NCI-H2227 (cell line): ENCODE measurements around the gene RPL22.

Experiments used
- DNase-seq: peaks from one replicate; lab custom pipeline; 2025; ENCODE audit not compliant: unreplicated experiment; lab: John Stamatoyannopoulos, UW

The RPL22 gene

GRCh38 chr1:6157132-6157527 is 42.3 kb downstream of the RPL22 start:
- no peak for DNase-seq

GRCh38 chr1:6154525-6155319 is 44.7 kb downstream of the RPL22 start:
- DNase-seq = no peak

GRCh38 chr1:6152882-6153281 is 46.5 kb downstream of the RPL22 start:
- DNase-seq = no peak

GRCh38 chr1:6152181-6152580 is 47.2 kb downstream of the RPL22 start:
- DNase-seq = no peak

- DNase-seq = no peak
Measured at GRCh38 chr1:6151291-6151822, 48.0 kb downstream of the RPL22 start.

GRCh38 chr1:6150006-6150938 is 49.1 kb downstream of the RPL22 start:
- DNase-seq = no peak

GRCh38 chr1:6149597-6149996 is 49.8 kb downstream of the RPL22 start:
- DNase-seq = no peak

- DNase-seq = no peak
Measured at GRCh38 chr1:6148497-6149241, 50.7 kb downstream of the RPL22 start.

GRCh38 chr1:6145864-6146410 is 53.5 kb downstream of the RPL22 start:
- no peak for DNase-seq

GRCh38 chr1:6145396-6145750 is 54.0 kb downstream of the RPL22 start:
- DNase-seq = no peak

GRCh38 chr1:6144647-6145395 is 54.6 kb downstream of the RPL22 start:
- DNase-seq = no peak

- no peak for DNase-seq
Measured at GRCh38 chr1:6144175-6144574, 55.2 kb downstream of the RPL22 start.

- no peak for DNase-seq
Measured at GRCh38 chr1:6143395-6143794, 56.0 kb downstream of the RPL22 start.

- no peak for DNase-seq
Measured at GRCh38 chr1:6142734-6143133, 56.7 kb downstream of the RPL22 start.

- no peak for DNase-seq
Measured at GRCh38 chr1:6142036-6142621, 57.3 kb downstream of the RPL22 start.

GRCh38 chr1:6141592-6141991 is 57.8 kb downstream of the RPL22 start:
- DNase-seq = no peak

- no peak for DNase-seq
Measured at GRCh38 chr1:6140413-6140812, 59.0 kb downstream of the RPL22 start.

- no peak for DNase-seq
Measured at GRCh38 chr1:6137758-6138157, 61.6 kb downstream of the RPL22 start.

- no peak for DNase-seq
Measured at GRCh38 chr1:6136516-6137220, 62.7 kb downstream of the RPL22 start.
